GM10847 (cell line): Measurements from ENCODE around the gene SLC49A3.

Experiments
- POLR2A ChIP-seq: IDR thresholded peaks from 2 replicates; pipeline ENCODE4 v1.6.1; 2011; ENCODE audit not compliant: insufficient read length; ENCODE audit errors: extremely low read depth

The SLC49A3 gene

GRCh38 chr4:654871-655463 is 34.0 kb downstream of the SLC49A3 start:
- no peak for TF ChIP-seq POLR2A

- TF ChIP-seq POLR2A: no peak
These were observed 34.5 kb downstream of the SLC49A3 start for GRCh38 chr4:654503-654845.

GRCh38 chr4:653831-654502 is 35.0 kb downstream of the SLC49A3 start:
- TF ChIP-seq POLR2A: no peak

- no peak for TF ChIP-seq POLR2A
These were observed 35.7 kb downstream of the SLC49A3 start for GRCh38 chr4:653080-653821.

GRCh38 chr4:651884-652642 is 36.9 kb downstream of the SLC49A3 start:
- TF ChIP-seq POLR2A: no peak

GRCh38 chr4:650951-651883 is 37.7 kb downstream of the SLC49A3 start:
- no peak for TF ChIP-seq POLR2A

GRCh38 chr4:650461-650860 is 38.5 kb downstream of the SLC49A3 start:
- no peak for TF ChIP-seq POLR2A

GRCh38 chr4:649751-650310 is 39.1 kb downstream of the SLC49A3 start:
- TF ChIP-seq POLR2A: no peak

GRCh38 chr4:649293-649625 is 39.7 kb downstream of the SLC49A3 start:
- no peak for TF ChIP-seq POLR2A

- no peak for TF ChIP-seq POLR2A
These were observed 40.2 kb downstream of the SLC49A3 start for GRCh38 chr4:648579-649292.

GRCh38 chr4:647481-647880 is 41.5 kb downstream of the SLC49A3 start:
- TF ChIP-seq POLR2A: no peak

- no peak for TF ChIP-seq POLR2A
These were observed 42.5 kb downstream of the SLC49A3 start for GRCh38 chr4:646460-646859.

- no peak for TF ChIP-seq POLR2A
These were observed 51.2 kb downstream of the SLC49A3 start for GRCh38 chr4:637536-638280.

- TF ChIP-seq POLR2A: no peak
These were observed 52.3 kb downstream of the SLC49A3 start for GRCh38 chr4:636628-637159.
